Panc1 (cell line): ENCODE results near the gene METTL24. TPM values are rescaled to one million over a fixed set of nuclear protein-coding genes. Genes with fewer than 3 reads are reported as not detected.
"Not testable (repeated sequence)": the region's sequence is repeated elsewhere in the genome, so short reads cannot be mapped to it uniquely, and the experiment has no call there.

Experiments used
- ATAC-seq: fragments of 200-7000 bp; cut with Tn5 transposase; 2 replicates; pipeline ENCODE4 v1.9.1; 2020; ENCODE audit warnings: mild to moderate bottlenecking, moderate library complexity
- BruUV-seq: library from RNA; stranded (reverse); fragments of 400-500 nt; replicated peaks from 2 replicates; lab custom pipeline; 2021; lab: Mats Ljungman, UMichigan
- CTCF ChIA-PET: fragments of 300-600 bp; sonication (Branson Sonifier 250); formaldehyde crosslinking; loops from one replicate; lab custom pipeline; 2022; ENCODE audit warnings: antibody characterized with exemption; lab: Charles Lee
- POLR2A ChIA-PET: fragments of 300-600 bp; sonication (Branson Sonifier 250); formaldehyde crosslinking; loops from one replicate; lab custom pipeline; 2022; ENCODE audit warnings: antibody characterized with exemption; lab: Charles Lee
- DNase-seq: peaks from one replicate; pipeline ENCODE4 v3.0.0-alpha.2; 2010; ENCODE audit warnings: low read depth, low spot score
- H3K27ac ChIP-seq: 2 replicates; pipeline ENCODE4 v1.5.1; 2011; ENCODE audit warnings: mild to moderate bottlenecking, low read length, inconsistent platforms
- H3K27me3 ChIP-seq: fragments of 200-500 bp; sonication (Bioruptor generic); 2 replicates; pipeline ENCODE4 v1.6.0; 2014; ENCODE audit warnings: low read length, inconsistent platforms; ENCODE audit not compliant: control insufficient read depth, insufficient read depth
- H3K36me3 ChIP-seq: fragments of 200-500 bp; sonication (Bioruptor generic); 2 replicates; pipeline ENCODE4 v1.5.1; 2014; ENCODE audit warnings: inconsistent platforms, mild to moderate bottlenecking, low read length, moderate library complexity; ENCODE audit not compliant: control insufficient read depth, insufficient read depth
- H3K4me1 ChIP-seq: 2 replicates; pipeline ENCODE4 v1.5.1; 2011; ENCODE audit warnings: inconsistent platforms, mild to moderate bottlenecking, low read length, moderate library complexity; ENCODE audit not compliant: control insufficient read depth, insufficient read depth
- H3K4me3 ChIP-seq, 2 experiments: 2 replicates each; pipeline ENCODE4 v1.5.1; 2011 to 2012; ENCODE audit warnings: low read depth in 2 of 2, low read length in 2 of 2, mild to moderate bottlenecking in 2 of 2, inconsistent platforms in 1 of 2, moderate library complexity in 1 of 2
- H3K9me3 ChIP-seq: fragments of 200-500 bp; sonication (Bioruptor generic); 2 replicates; pipeline ENCODE4 v1.5.1; 2014; ENCODE audit warnings: low read depth, mild to moderate bottlenecking, inconsistent platforms, low read length, moderate library complexity; ENCODE audit not compliant: control insufficient read depth, insufficient read depth
- CTCF ChIP-seq: fragments of 450-650 bp; IDR thresholded peaks from 2 replicates; pipeline ENCODE4 v1.5.1; 2017; ENCODE audit warnings: mild to moderate bottlenecking
- POLR2AphosphoS5 ChIP-seq: IDR thresholded peaks from 2 replicates; pipeline ENCODE4 v1.6.1; 2012; ENCODE audit warnings: mild to moderate bottlenecking, low read depth, low read length, moderate library complexity
- REST ChIP-seq, 2 experiments: IDR thresholded peaks; 2 replicates each; pipeline ENCODE4 v1.6.1; 2011 to 2012; ENCODE audit warnings: low read depth in 2 of 2, control low read depth in 1 of 2, low read length in 1 of 2, mild to moderate bottlenecking in 1 of 2, moderate library complexity in 1 of 2; ENCODE audit not compliant: insufficient read depth in 1 of 2
- SIN3A ChIP-seq: IDR thresholded peaks from 2 replicates; pipeline ENCODE4 v1.6.1; 2012; ENCODE audit warnings: low read depth, mild to moderate bottlenecking, low read length, moderate library complexity, borderline replicate concordance; ENCODE audit not compliant: insufficient read depth
- TCF7L2 ChIP-seq: IDR thresholded peaks from 2 replicates; pipeline ENCODE4 v1.6.1; 2011; ENCODE audit warnings: mild to moderate bottlenecking, low read depth, low read length, inconsistent platforms
- in situ Hi-C: cut with HindIII; loops from 2 replicates; pipeline ENCODE4 v1.10.0; 2016; ENCODE audit warnings: low sequenced_read_pairs, low pct_unique_long_range_greater_than_20kb
- intact Hi-C: fragments of 100-400 bp; cut with micrococcal nuclease; formaldehyde crosslinking; loops from one replicate; pipeline ENCODE4 v1.10.0; 2022; ENCODE audit not compliant: unreplicated experiment
- total RNA-seq: library from RNA; stranded (reverse); gene quantifications from one replicate; pipeline ENCODE4 v1.2.1, GENCODE V29; 2021; ENCODE audit not compliant: unreplicated experiment

Gene METTL24
- total RNA-seq, 1 experiment from 2014 or later, result not detected

GRCh38 chr6:110351546-110351945 is 6.6 kb downstream of the METTL24 start:
- in situ Hi-C loops, result no loop called here
- Histone ChIP-seq H3K9me3 (no peaks in the 10 kb centered on the region), H3K4me3 (no peak overlapping the region), H3K27ac (no peak overlapping the region), H3K27me3 (peaks cover 7% of the 10 kb centered on the region), H3K36me3 (no peaks in the 10 kb centered on the region), H3K4me1 (no peaks in the 10 kb centered on the region)
- POLR2A ChIA-PET, result no interaction called here
- intact Hi-C loops, result no loop called here
- TF ChIP-seq POLR2AphosphoS5, result no peak
- no peak for TF ChIP-seq CTCF
- no peak for TF ChIP-seq SIN3A
- TF ChIP-seq REST (IDR thresholded peaks at IDR 0.05; ENCODE audit: insufficient read depth in 1 of 2, low read depth in 2 of 2, low read length in 1 of 2), result no peak
- no peak for TF ChIP-seq TCF7L2
- no TSS peak for BruUV-seq
- ATAC-seq (no peak), DNase-seq (no peak)
- CTCF ChIA-PET, result no interaction called here

- intact Hi-C loops, H3K27ac ChIP-seq, H3K9me3 ChIP-seq, H3K4me3 ChIP-seq, POLR2A ChIA-PET, CTCF ChIA-PET, DNase-seq, in situ Hi-C loops, ATAC-seq, H3K4me1 ChIP-seq, H3K27me3 ChIP-seq, BruUV-seq, H3K36me3 ChIP-seq: not testable (repeated sequence)
Observed at GRCh38 chr6:110350593-110350992, 7.6 kb downstream of the METTL24 start.

- Histone ChIP-seq H3K27ac (no peak overlapping the region), H3K4me1 (no peaks in the 10 kb centered on the region), H3K27me3 (peaks cover 4% of the 10 kb centered on the region), H3K36me3 (no peaks in the 10 kb centered on the region), H3K9me3 (no peaks in the 10 kb centered on the region), H3K4me3 (no peak overlapping the region)
- ATAC-seq (no peak), DNase-seq (no peak)
- CTCF ChIA-PET, result no interaction called here
- POLR2A ChIA-PET, result no interaction called here
- TF ChIP-seq CTCF (no peak), POLR2AphosphoS5 (no peak), REST (IDR thresholded peaks at IDR 0.05; ENCODE audit: insufficient read depth in 1 of 2, low read depth in 2 of 2, low read length in 1 of 2) (no peak), SIN3A (no peak), TCF7L2 (no peak)
- intact Hi-C loops, result no loop called here
- BruUV-seq, result no TSS peak
- in situ Hi-C loops, result no loop called here
Observed at GRCh38 chr6:110348961-110349690, 9.0 kb downstream of the METTL24 start.
